Smooth muscle cell (in vitro differentiated cells): ENCODE data around the gene HNRNPA1L2. TPM values are rescaled to one million over a fixed set of nuclear protein-coding genes. Genes with fewer than 3 reads are reported as not detected.
"Not testable (repeated sequence)": the region's sequence is repeated elsewhere in the genome, so short reads cannot be mapped to it uniquely, and the experiment has no call there.

Experiments used
- DNase-seq: peaks from one replicate; lab custom pipeline; 2025; ENCODE audit not compliant: unreplicated experiment; lab: John Stamatoyannopoulos, UW
- H2AFZ ChIP-seq: fragments of 200-600 bp; sonication (generic); 2 replicates; pipeline ENCODE4 v1.6.0; 2016; ENCODE audit warnings: antibody characterized with exemption, low read depth, mild to moderate bottlenecking
- H3F3A ChIP-seq: fragments of 200-600 bp; sonication (generic); 2 replicates; pipeline ENCODE4 v1.6.0; 2017; ENCODE audit warnings: antibody characterized with exemption, low read depth
- H3K27ac ChIP-seq: fragments of 200-600 bp; sonication (generic); 2 replicates; pipeline ENCODE4 v1.5.1; 2016; ENCODE audit warnings: low read depth, mild to moderate bottlenecking
- H3K27me3 ChIP-seq: fragments of 200-600 bp; sonication (generic); 2 replicates; pipeline ENCODE4 v1.6.1; 2016; ENCODE audit warnings: low read depth, mild to moderate bottlenecking
- H3K36me3 ChIP-seq: fragments of 200-600 bp; sonication (generic); 2 replicates; pipeline ENCODE4 v1.5.1; 2016; ENCODE audit warnings: low read depth
- H3K4me1 ChIP-seq: fragments of 200-600 bp; sonication (generic); 2 replicates; pipeline ENCODE4 v1.5.1; 2016; ENCODE audit warnings: low read depth
- H3K4me2 ChIP-seq: fragments of 200-600 bp; sonication (generic); 2 replicates; pipeline ENCODE4 v1.6.0; 2016; ENCODE audit warnings: mild to moderate bottlenecking
- H3K4me3 ChIP-seq: fragments of 200-600 bp; sonication (generic); 2 replicates; pipeline ENCODE4 v1.5.1; 2016; ENCODE audit warnings: mild to moderate bottlenecking
- H3K79me2 ChIP-seq: fragments of 200-600 bp; sonication (generic); 2 replicates; pipeline ENCODE4 v1.6.0; 2016; ENCODE audit warnings: low read depth, mild to moderate bottlenecking
- H3K9ac ChIP-seq: fragments of 200-600 bp; sonication (generic); 2 replicates; pipeline ENCODE4 v1.6.0; 2016; ENCODE audit warnings: low read depth
- H3K9me3 ChIP-seq: fragments of 200-600 bp; sonication (generic); replicated peaks from 2 replicates; pipeline ENCODE4 v1.5.1; 2016; ENCODE audit warnings: low read depth
- H4K20me1 ChIP-seq: fragments of 200-600 bp; sonication (generic); 2 replicates; pipeline ENCODE4 v1.6.0; 2016; ENCODE audit warnings: low read depth
- CTCF ChIP-seq: fragments of 200-600 bp; sonication (generic); IDR thresholded peaks from 2 replicates; pipeline ENCODE4 v1.5.1; 2017; ENCODE audit warnings: borderline replicate concordance, mild to moderate bottlenecking, antibody characterized with exemption; ENCODE audit not compliant: insufficient read depth, poor library complexity, severe bottlenecking
- WGBS: methylation state at CpG from one replicate; pipeline ENCODE4 v1.1.7; 2016; ENCODE audit warnings: low lambda C conversion rate; 5-methylcytosine and 5-hydroxymethylcytosine counted together
- polyA plus RNA-seq: library from polyadenylated mRNA; unstranded; fragments of >200 nt; fragmentation: Nextera tagmentation; extraction: Ambion mirVana; gene quantifications from 2 replicates; pipeline ENCODE4 v1.2.1, GENCODE V29; 2016
- total RNA-seq: library from RNA; depleted of rRNA; stranded (reverse); fragments of >200 nt; gene quantifications from 2 replicates; pipeline ENCODE4 v1.2.3, GENCODE V29; 2014

The HNRNPA1L2 gene
- total and polyA plus RNA-seq, 2 experiments from 2014 or later: 7.8 to 11.9 TPM

GRCh38 chr13:52608184-52608583 is 34.0 kb upstream of the HNRNPA1L2 start:
- H2AFZ ChIP-seq: not testable (repeated sequence)

GRCh38 chr13:52609013-52609606 is 33.1 kb upstream of the HNRNPA1L2 start:
- H3F3A ChIP-seq, DNase-seq, H3K9ac ChIP-seq, H3K4me3 ChIP-seq, H3K27ac ChIP-seq, H4K20me1 ChIP-seq, H3K4me2 ChIP-seq, H3K79me2 ChIP-seq, H2AFZ ChIP-seq, H3K27me3 ChIP-seq, H3K36me3 ChIP-seq, H3K4me1 ChIP-seq, H3K9me3 ChIP-seq: not testable (repeated sequence)
- 79% methylated on average over 10 of the region's 10 CpGs for WGBS
- peak; percentile 46 for TF ChIP-seq CTCF

More at GRCh38 chr13:52608184-52608583, 34.0 kb upstream of the HNRNPA1L2 start:
- H3F3A ChIP-seq, H3K9ac ChIP-seq, H3K4me2 ChIP-seq, H3K9me3 ChIP-seq, H4K20me1 ChIP-seq, H3K36me3 ChIP-seq, DNase-seq, H3K27me3 ChIP-seq, H3K4me1 ChIP-seq, H3K79me2 ChIP-seq, H3K27ac ChIP-seq, H3K4me3 ChIP-seq: not testable (repeated sequence)
- WGBS: 58% methylated on average over 8 of the region's 8 CpGs

- WGBS: 89% methylated on average over 5 of the region's 5 CpGs
These were observed 32.1 kb upstream of the HNRNPA1L2 start for GRCh38 chr13:52610158-52610557.

GRCh38 chr13:52615134-52615801 is 27.0 kb upstream of the HNRNPA1L2 start:
- TF ChIP-seq CTCF: no peak
- Histone ChIP-seq H4K20me1 (no peaks in the 10 kb centered on the region), H3K4me1 (peaks cover 7% of the 10 kb centered on the region), H3K4me2 (no peak overlapping the region), H3K27ac (no peak overlapping the region), H3K79me2 (peaks cover 16% of the 10 kb centered on the region), H3F3A (no peaks in the 10 kb centered on the region), H3K27me3 (no peaks in the 10 kb centered on the region), H3K9ac (no peak overlapping the region), H2AFZ (no peak overlapping the region), H3K4me3 (no peak overlapping the region), H3K36me3 (no peaks in the 10 kb centered on the region), H3K9me3 (no peaks in the 10 kb centered on the region)
- 96% methylated on average over 4 of the region's 4 CpGs for WGBS
- DNase-seq: no peak

More at GRCh38 chr13:52610158-52610557, 32.1 kb upstream of the HNRNPA1L2 start:
- H3K9me3 ChIP-seq, H3K4me1 ChIP-seq, DNase-seq, H3K27me3 ChIP-seq, H3F3A ChIP-seq, H3K4me2 ChIP-seq, H3K4me3 ChIP-seq, H2AFZ ChIP-seq, H3K36me3 ChIP-seq, H3K27ac ChIP-seq, H4K20me1 ChIP-seq, H3K79me2 ChIP-seq, H3K9ac ChIP-seq: not testable (repeated sequence)
